Rectal smooth muscle tissue (tissue), 1 donor: ENCODE data around the gene TMEM185B.

Experiments
- H3K27ac ChIP-seq: one replicate; pipeline ENCODE4 v1.7.0; 2013; ENCODE audit warnings: low read depth, low read length, inconsistent platforms
- H3K27me3 ChIP-seq: one replicate; pipeline ENCODE4 v1.7.0; 2013; ENCODE audit warnings: low read length; ENCODE audit not compliant: control insufficient read depth, insufficient read depth
- H3K36me3 ChIP-seq: one replicate; pipeline ENCODE4 v1.7.0; 2013; ENCODE audit warnings: low read length; ENCODE audit not compliant: control insufficient read depth, insufficient read depth
- H3K4me1 ChIP-seq: one replicate; pipeline ENCODE4 v1.7.0; 2013; ENCODE audit warnings: low read length; ENCODE audit not compliant: control insufficient read depth, insufficient read depth
- H3K4me3 ChIP-seq: one replicate; pipeline ENCODE4 v1.7.0; 2013; ENCODE audit warnings: low read length
- H3K9ac ChIP-seq: one replicate; pipeline ENCODE4 v1.7.0; 2013; ENCODE audit warnings: low read length

TMEM185B gene

GRCh38 chr2:120177973-120178372, 45.2 kb downstream of the TMEM185B start:
- Histone ChIP-seq H3K27ac (no peak overlapping the region), H3K9ac (no peak overlapping the region), H3K4me3 (no peak overlapping the region), H3K4me1 (no peaks in the 10 kb centered on the region), H3K36me3 (no peaks in the 10 kb centered on the region), H3K27me3 (no peaks in the 10 kb centered on the region)

DNA sequence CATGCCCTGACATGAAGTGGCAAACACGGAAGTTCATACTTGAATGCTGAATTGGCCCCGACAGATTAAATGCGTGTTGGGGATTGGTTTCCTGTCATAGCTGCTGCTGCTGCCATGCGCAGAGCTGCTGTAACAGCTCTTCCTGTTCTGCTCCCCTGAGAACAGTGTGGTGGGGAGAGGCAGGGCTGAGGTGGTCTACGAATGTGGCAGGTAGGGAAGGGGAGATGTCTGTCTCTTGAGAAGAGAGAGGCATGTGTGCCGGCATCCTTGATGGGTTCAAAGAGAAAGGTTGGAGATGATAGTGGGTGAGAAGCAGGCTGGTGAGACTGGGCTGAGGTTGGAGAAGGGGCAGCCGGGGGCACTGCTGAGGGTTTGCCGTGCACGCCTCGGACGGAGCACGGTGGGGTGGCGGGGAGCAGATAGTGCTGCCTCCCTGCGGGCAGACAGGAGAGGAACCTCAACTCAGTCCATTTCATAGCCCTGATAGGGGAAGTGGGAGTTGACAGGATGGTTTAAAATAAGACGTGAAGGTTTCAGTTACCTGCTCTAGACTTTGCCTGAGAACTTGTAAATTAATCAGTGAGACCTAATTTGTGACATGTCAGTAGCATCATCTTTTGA, 46.1 kb downstream of the TMEM185B start:
- Histone ChIP-seq H3K4me1 (no peaks in the 10 kb centered on the region), H3K9ac (no peak overlapping the region), H3K4me3 (peak overlapping the region; percentile 43), H3K36me3 (no peaks in the 10 kb centered on the region), H3K27ac (no peak overlapping the region), H3K27me3 (no peaks in the 10 kb centered on the region)

- H3K36me3 ChIP-seq, result no peaks in the 10 kb centered on the region
- H3K4me1 ChIP-seq, result no peaks in the 10 kb centered on the region
- no peaks in the 10 kb centered on the region for H3K27me3 ChIP-seq
- no peak overlapping the region for H3K9ac ChIP-seq
- H3K4me3 ChIP-seq, result no peak overlapping the region
- no peak overlapping the region for H3K27ac ChIP-seq
Observed at GRCh38 chr2:120176526-120176925, 46.7 kb downstream of the TMEM185B start.

DNA sequence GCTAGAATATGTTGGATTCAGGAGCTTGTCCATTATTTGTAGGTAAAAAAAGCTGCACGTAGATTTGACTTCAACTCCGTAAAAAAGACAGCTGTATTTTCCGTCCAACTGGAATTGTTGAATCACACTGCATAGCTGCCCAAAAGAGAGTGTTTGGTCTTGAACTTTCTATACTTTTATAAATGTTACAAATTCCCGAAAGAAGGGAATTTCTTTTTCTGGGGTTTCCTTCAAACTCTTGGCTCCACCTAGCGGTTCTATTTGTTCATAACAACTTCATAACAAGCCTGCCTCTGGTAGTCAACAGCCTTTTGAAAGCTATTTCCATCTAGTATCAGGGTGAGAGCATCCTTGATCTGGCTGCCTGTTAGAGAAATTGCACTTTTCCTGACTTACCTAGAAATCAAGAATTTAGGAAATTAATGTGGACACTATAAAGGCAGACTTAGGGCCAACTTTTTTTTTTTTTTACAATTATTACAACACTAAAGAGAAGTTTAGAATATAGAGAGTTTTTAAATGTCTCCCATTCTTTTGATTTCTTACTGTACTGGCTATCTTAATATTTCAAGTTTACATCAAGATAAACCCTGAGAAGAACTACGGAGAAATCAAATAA, 48.1 kb downstream of the TMEM185B start:
- Histone ChIP-seq H3K36me3 (no peaks in the 10 kb centered on the region), H3K4me1 (no peaks in the 10 kb centered on the region), H3K4me3 (no peak overlapping the region), H3K27ac (no peak overlapping the region), H3K9ac (no peak overlapping the region), H3K27me3 (no peaks in the 10 kb centered on the region)
